Peyer's patch (tissue), 4 donors: Measurements from ENCODE around the gene STEAP3. TPM values are rescaled to one million over a fixed set of nuclear protein-coding genes. Genes with fewer than 3 reads are reported as not detected.
A peak's percentile ranks its signal among the peaks of the same experiment; 100 is the strongest.

ENCODE experiments used
- DNase-seq, 3 donors: peaks; one replicate each; pipeline ENCODE4 v3.0.0-alpha.2; 2017 to 2019
- H3K27ac ChIP-seq, 4 donors: fragments of 200-600 bp; sonication (generic); one replicate each; pipeline ENCODE4 v1.5.1; 2016 to 2019
- H3K27me3 ChIP-seq, 2 donors: fragments of 200-600 bp; sonication (generic); one replicate each; pipeline ENCODE4 v1.5.1; 2019
- H3K36me3 ChIP-seq, 3 donors: fragments of 200-600 bp; sonication (generic); one replicate each; pipeline ENCODE4 v1.5.1; 2016 to 2019
- H3K4me1 ChIP-seq, 4 donors: fragments of 200-600 bp; sonication (generic); one replicate each; pipeline ENCODE4 v1.5.1; 2016 to 2019
- H3K4me3 ChIP-seq, 4 donors: fragments of 200-600 bp; sonication (generic); 1 replicate in 3 of 4; 2 replicates in 1 of 4; pipeline ENCODE4 v1.5.1; 2016 to 2019; ENCODE audit warnings: mild to moderate bottlenecking in 1 of 4
- H3K9me3 ChIP-seq, 4 donors: fragments of 200-600 bp; sonication (generic); one replicate each; pipeline ENCODE4 v1.5.1; 2016 to 2019; ENCODE audit warnings: mild to moderate bottlenecking in 1 of 4
- CTCF ChIP-seq, 6 experiments: fragments of 450-650 bp in 4 of 6; fragments of 200-600 bp in 2 of 6; sonication (generic) in 1 of 6; IDR thresholded peaks; one replicate each; pipeline ENCODE4 v1.5.1; 2017 to 2019; ENCODE audit warnings: antibody characterized with exemption in 6 of 6, mild to moderate bottlenecking in 3 of 6, moderate library complexity in 1 of 6
- POLR2A ChIP-seq, 2 donors: fragments of 450-650 bp; IDR thresholded peaks; one replicate each; pipeline ENCODE4 v1.5.1; 2017; ENCODE audit warnings: antibody characterized with exemption in 2 of 2, mild to moderate bottlenecking in 2 of 2, moderate library complexity in 2 of 2
- total RNA-seq, 4 donors: library from RNA; depleted of rRNA; stranded (reverse); fragments of >200 nt; gene quantifications; one replicate each; pipeline ENCODE4 v1.1.0, GENCODE V29; 2016

Gene STEAP3
- total RNA-seq, 4 donors from 2014 or later = 13.2 to 31.2 (median 20.5) TPM

- peak in 1 of 3 donors; percentile 26 for DNase-seq
Observed at GRCh38 chr2:119263656-119264055, 40.0 kb downstream of the STEAP3 start.

GRCh38 chr2:119264781-119265692, 41.4 kb downstream of the STEAP3 start:
- Histone ChIP-seq H3K27ac (no peak overlapping the region), H3K27me3 (no peaks in the 10 kb centered on the region), H3K4me3 (no peak overlapping the region), H3K9me3 (no peaks in the 10 kb centered on the region), H3K36me3 (no peaks in the 10 kb centered on the region), H3K4me1 (no peaks in the 10 kb centered on the region)
- DNase-seq = peak; percentile 21 to 66 (median 65)
- no peak for TF ChIP-seq POLR2A (IDR thresholded peaks at IDR 0.05)
- TF ChIP-seq CTCF (IDR thresholded peaks at IDR 0.05) = peak in 5 of 6 experiments; percentile 31 to 67 (median 66)

More at GRCh38 chr2:119263656-119264055, 40.0 kb downstream of the STEAP3 start:
- H3K4me3 ChIP-seq = no peak overlapping the region
- no peak for TF ChIP-seq POLR2A (IDR thresholded peaks at IDR 0.05)
- no peak for TF ChIP-seq CTCF (IDR thresholded peaks at IDR 0.05)
- H3K9me3 ChIP-seq = no peaks in the 10 kb centered on the region
- H3K27me3 ChIP-seq = no peaks in the 10 kb centered on the region
- H3K36me3 ChIP-seq = no peaks in the 10 kb centered on the region
- H3K4me1 ChIP-seq = no peaks in the 10 kb centered on the region
- H3K27ac ChIP-seq = no peak overlapping the region

DNA sequence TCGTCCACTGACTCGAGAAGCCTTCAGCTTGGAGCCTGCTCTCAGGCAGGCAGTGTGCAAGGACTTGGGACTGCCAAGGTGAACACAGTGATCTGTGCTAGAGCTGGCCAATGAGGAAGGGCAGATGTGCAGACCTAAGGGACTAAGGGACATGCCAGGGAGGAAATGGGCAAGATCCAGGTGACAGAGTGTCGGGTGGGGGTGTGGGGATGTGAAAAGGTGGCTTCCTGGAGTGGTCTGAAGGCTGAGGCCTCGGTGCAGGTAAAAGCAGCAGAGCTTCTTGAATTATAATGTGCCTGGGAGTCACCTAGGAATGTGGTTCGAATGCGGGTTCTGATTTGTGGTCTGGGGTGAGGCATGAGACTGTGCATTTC, 42.0 kb downstream of the STEAP3 start:
- Histone ChIP-seq H3K27ac (no peak overlapping the region), H3K27me3 (no peaks in the 10 kb centered on the region), H3K9me3 (no peaks in the 10 kb centered on the region), H3K4me1 (no peaks in the 10 kb centered on the region), H3K4me3 (no peak overlapping the region), H3K36me3 (no peaks in the 10 kb centered on the region)
- no peak for DNase-seq
- no peak for TF ChIP-seq CTCF (IDR thresholded peaks at IDR 0.05)
- no peak for TF ChIP-seq POLR2A (IDR thresholded peaks at IDR 0.05)

- no peak overlapping the region for H3K4me3 ChIP-seq
- no peaks in the 10 kb centered on the region for H3K9me3 ChIP-seq
- no peak overlapping the region for H3K27ac ChIP-seq
- TF ChIP-seq POLR2A (IDR thresholded peaks at IDR 0.05) (no peak), CTCF (IDR thresholded peaks at IDR 0.05) (no peak)
- H3K36me3 ChIP-seq = no peaks in the 10 kb centered on the region
- peak in 1 of 3 donors; percentile 30 for DNase-seq
- no peaks in the 10 kb centered on the region for H3K4me1 ChIP-seq
- no peaks in the 10 kb centered on the region for H3K27me3 ChIP-seq
Observed at GRCh38 chr2:119266091-119266589, 42.5 kb downstream of the STEAP3 start.

DNA sequence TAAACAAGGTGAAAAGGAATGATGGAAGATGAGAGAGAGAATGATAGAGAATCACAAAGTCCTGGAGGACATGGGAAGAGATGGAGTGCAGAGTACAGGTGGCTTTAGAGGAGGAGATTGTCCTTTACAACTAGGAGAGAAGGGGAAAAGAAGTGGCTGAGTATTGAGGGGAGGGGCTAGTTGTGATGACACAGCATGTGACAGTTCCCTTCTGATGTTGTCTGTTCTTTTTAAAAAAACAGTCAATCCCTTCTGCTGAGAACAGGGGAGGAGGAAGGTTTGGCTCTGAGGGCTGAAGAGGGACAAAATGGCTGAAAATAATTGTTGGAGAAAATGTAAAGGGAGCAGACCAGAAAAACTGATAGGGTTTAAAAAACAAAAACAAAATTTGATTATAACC, 44.0 kb downstream of the STEAP3 start:
- Histone ChIP-seq H3K4me3 (no peak overlapping the region), H3K9me3 (no peaks in the 10 kb centered on the region), H3K36me3 (no peaks in the 10 kb centered on the region), H3K27ac (no peak overlapping the region), H3K4me1 (no peaks in the 10 kb centered on the region), H3K27me3 (no peaks in the 10 kb centered on the region)
- TF ChIP-seq CTCF (IDR thresholded peaks at IDR 0.05) (no peak), POLR2A (IDR thresholded peaks at IDR 0.05) (no peak)
- DNase-seq = no peak
